Panc1 (cell line): ENCODE results near the gene H6PD.

ENCODE experiments used
- CTCF ChIP-seq: fragments of 450-650 bp; IDR thresholded peaks from 2 replicates; pipeline ENCODE4 v1.5.1; 2017; ENCODE audit warnings: mild to moderate bottlenecking
- TCF7L2 ChIP-seq: IDR thresholded peaks from 2 replicates; pipeline ENCODE4 v1.6.1; 2011; ENCODE audit warnings: mild to moderate bottlenecking, low read depth, low read length, inconsistent platforms

- TF ChIP-seq CTCF (no peak), TCF7L2 (no peak)
Observed at GRCh38 chr1:9230869-9231533, 3.6 kb upstream of the H6PD start.
